ENCODE results near the gene STARD10.
"Not testable (repeated sequence)": the region's sequence is repeated elsewhere in the genome, so short reads cannot be mapped to it uniquely, and the experiment has no call there.

The STARD10 gene

DNA sequence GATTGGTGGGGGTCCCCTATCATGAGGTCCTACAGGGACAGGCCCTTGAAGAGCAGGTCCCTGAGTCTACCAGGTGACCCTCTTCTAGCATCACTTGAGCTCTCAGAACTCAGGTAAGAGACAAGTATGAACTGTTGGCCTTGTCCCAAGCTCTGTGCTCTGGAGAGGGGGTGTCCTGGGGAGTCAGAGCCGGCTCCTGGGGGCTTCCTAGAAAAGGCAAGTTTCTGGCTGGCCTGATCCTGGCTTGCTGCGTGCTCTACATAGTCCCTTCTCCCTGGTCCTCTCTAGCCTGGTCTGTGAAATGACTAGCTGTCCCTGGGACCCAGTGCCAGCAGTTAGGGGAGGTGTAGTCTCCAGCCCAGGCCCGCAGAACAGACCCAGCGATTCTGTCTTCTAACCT lies 31.8 kb upstream of the STARD10 start:
- DNase-seq = no peak

- DNase-seq = no peak
Measured at GRCh38 chr11:72824811-72825505, 31.1 kb upstream of the STARD10 start.

- DNase-seq = no peak
Measured at GRCh38 chr11:72824020-72824419, 30.2 kb upstream of the STARD10 start.

DNA sequence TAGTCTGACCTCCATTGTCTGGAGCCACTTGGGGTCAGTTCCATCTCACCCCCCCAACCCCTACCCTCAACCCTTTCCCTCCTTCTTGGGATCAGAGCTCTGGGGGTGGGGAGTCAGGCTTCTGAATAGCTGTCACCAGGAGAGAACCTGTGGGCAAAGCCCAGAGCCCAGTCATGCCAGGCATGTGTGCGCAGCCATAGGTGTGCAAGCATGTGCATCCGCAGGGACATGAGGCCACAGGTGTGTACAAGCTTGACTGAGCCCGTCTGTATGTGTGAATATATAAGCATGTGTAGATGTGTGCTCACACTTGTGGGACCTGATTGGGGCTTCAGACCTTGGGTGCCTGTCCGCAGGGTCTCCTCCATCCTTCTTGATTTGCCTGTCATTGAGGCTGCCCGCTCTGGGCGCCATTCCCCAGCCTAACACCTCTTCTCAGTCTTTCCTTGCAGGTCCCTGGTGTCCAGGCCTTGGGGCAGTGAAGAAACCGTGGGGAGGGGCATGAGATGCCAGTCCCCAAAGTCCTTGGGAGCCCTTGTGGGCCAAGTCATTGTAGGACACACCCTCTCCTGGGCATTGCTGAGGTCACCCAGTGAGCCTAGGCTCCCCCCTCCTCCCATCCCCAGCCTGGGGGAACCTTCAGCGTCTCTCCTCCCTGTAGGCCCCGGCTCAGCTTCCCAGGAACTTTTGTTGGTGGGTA lies 29.4 kb upstream of the STARD10 start:
- DNase-seq = no peak

DNA sequence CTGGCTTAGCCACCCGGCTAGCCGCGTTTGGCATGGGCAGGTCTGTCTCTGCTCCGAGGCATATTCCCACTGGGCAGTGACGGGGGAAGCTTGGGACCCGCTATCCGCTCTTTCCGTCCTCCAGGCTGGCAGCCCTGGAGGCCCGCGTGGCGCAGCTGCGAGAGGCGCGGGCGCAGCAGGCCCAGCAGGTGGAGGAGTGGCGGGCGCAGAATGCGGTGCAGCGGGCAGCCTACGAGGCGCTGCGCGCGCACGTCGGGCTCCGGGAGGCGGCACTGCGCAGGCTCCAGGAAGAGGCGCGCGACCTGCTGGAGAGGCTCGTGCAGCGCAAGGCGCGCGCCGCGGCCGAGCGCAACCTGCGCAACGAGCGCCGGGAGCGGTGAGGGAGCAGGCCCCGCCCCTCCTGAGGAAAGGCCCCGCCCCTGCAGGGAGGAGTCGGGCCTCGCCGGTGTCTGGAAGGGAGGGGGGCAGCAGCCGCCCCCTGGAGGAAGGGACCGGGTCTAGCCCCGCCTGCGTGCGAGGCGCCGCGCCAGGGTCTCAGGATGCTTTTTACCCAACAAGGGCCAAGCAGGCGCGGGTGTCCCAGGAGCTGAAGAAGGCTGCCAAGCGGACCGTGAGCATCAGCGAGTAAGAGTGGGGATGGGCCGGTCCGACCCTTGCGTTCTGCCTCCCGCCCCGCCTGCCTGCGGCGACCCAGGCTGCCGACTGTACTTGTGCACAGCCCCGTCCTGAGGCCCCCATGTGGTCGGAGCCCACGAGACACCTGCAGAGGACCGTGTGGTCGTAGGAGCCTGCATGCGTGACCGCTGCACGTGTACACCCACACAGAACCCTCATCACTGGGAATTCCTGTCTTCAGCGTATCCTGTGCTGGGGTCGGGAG lies 28.3 kb upstream of the STARD10 start:
- DNase-seq = peak; percentile 81

- no peak for DNase-seq
Measured at GRCh38 chr11:72821221-72821919, 27.5 kb upstream of the STARD10 start.

GRCh38 chr11:72820439-72821139 lies 26.7 kb upstream of the STARD10 start:
- no peak for DNase-seq

GRCh38 chr11:72818971-72819370 lies 25.1 kb upstream of the STARD10 start:
- no peak for DNase-seq

GRCh38 chr11:72817966-72818365 lies 24.1 kb upstream of the STARD10 start:
- DNase-seq = no peak

DNA sequence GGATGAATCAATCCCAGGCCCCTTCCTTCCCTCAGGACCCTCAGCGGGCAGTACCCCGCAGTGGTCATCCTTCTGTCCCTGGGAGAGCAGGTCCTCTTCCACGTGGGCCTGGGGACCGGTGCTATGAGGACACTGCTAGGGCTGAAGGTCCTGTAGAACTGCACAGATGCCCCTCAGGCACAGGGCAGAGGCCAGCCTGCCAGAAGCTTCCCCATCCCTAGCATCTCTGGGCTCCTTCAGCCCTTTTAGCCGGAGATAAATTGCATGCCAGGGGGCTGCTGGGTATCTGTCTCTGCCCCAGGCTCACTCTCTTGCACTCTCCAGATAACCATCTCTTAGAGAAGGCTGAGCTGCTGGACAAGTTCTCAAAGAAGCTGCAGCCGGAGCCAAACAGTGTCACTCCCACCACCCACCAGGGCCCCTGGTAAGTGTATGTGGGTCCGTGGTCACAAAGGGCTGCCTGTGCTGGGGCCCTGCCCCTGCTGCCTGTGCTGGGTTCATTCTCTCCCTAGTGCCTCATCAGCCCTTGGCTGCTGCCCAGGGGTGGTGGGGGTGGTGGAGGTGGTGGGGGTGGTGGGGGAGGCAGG lies 22.6 kb upstream of the STARD10 start:
- no peak for DNase-seq

- DNase-seq = no peak
Measured at GRCh38 chr11:72815110-72815618, 21.3 kb upstream of the STARD10 start.

DNA sequence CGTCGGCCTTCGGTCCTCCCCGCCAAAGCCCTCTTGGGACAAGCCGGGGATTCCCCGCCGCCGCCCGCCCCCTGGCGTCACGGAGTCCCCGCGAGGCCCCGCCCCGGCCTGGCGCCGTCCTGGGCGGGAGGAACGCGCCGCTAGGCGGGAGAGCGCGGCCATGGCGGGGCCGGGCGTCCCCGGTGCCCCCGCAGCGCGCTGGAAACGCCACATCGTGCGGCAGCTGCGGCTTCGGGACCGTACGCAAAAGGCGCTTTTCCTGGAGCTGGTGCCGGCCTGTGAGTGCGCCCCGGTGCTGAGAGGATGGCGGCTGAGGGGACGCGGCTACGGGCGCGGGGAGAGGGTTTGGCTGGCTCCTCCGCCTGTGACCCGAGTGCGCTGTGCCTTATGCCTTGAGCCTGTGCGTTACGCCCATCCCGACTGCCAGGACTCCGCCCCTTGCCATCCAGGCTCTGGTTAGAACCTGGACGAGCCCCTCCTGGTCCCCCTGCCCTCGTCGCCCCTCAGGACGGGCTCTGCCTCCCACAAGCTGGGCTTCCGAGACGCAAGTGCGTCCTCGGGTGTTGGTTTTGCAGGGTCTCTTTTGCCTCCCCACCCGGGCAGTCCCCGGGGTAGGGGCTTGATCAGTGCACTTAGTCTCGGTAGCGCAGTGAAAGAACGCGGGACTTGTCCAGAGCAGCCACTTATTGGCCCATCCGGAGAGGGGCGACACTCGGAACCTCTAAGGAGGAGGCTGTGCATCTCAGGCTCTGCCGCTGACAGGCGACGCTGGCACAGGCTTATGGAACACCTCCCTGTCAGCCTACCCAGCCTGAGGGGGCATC lies 20.7 kb upstream of the STARD10 start, which contains the start of gene ATG16L2:
Gene ATG16L2, plus strand, starts transcription at position 126 of the 824 bp plus-strand sequence. Its CDS starts 35 bp downstream, at position 161.
- peak; percentile 86 for DNase-seq

DNA sequence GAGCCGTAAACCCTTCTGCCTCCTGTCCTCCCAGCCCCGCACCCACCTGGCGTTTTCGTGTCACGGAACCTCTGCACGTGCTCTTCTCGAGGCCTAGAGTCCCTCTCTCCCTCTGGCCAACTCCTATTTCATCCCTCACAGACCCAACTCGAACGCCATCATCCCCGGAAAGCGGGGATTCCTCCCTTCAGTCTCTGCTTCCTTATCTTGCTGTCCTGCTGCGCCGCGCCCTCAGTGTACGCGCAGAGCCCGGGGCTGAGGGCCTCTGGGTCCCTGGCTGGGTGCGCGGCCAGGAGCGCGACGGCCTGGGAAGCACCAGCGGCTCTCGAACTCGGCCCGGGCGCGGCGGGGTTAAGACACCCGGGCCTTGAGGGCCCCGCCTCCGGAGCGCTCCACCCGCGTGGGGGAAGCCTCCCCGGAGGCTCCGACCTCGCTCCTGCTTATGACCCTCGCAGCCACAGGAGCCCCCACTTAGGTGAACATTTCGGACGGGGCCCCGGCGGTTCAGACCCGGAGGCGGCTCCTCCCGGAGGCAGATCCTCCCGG lies 20.0 kb upstream of the STARD10 start:
- DNase-seq = peak; percentile 76

- peak; percentile 46 for DNase-seq
Measured at GRCh38 chr11:72812967-72813739, 19.3 kb upstream of the STARD10 start.

GRCh38 chr11:72812604-72812966 lies 18.7 kb upstream of the STARD10 start:
- DNase-seq = no peak

- DNase-seq = not testable (repeated sequence)
Measured at GRCh38 chr11:72811686-72812085, 17.8 kb upstream of the STARD10 start.

GRCh38 chr11:72808331-72808798 lies 14.5 kb upstream of the STARD10 start:
- no peak for DNase-seq

- no peak for DNase-seq
Measured at GRCh38 chr11:72807792-72808191, 13.9 kb upstream of the STARD10 start.

GRCh38 chr11:72807021-72807693 lies 13.3 kb upstream of the STARD10 start:
- no peak for DNase-seq
